H1 (cell line): Measurements from ENCODE around the gene KCTD11. TPM values are rescaled to one million over a fixed set of nuclear protein-coding genes. Genes with fewer than 3 reads are reported as not detected.

Source experiments
- CTCF ChIA-PET: fragments of 300-600 bp; sonication (Branson Sonifier 250); formaldehyde crosslinking; loops from one replicate; lab custom pipeline; 2021; ENCODE audit not compliant: partially characterized antibody; lab: Charles Lee
- POLR2A ChIA-PET: fragments of 300-600 bp; sonication (Branson Sonifier 250); formaldehyde crosslinking; loops from one replicate; lab custom pipeline; 2021; ENCODE audit warnings: inconsistent platforms; ENCODE audit not compliant: partially characterized antibody; lab: Charles Lee
- DNase-seq, 2 experiments: peaks; one replicate each; pipeline versions ENCODE4 v3.0.0 to v3.0.0-alpha.2; 2010 to 2022; ENCODE audit warnings: low spot score in 2 of 2, low read depth in 1 of 2, mixed read lengths in 1 of 2
- FAIRE-seq: peaks from 2 replicates; lab custom pipeline; 2011; peaks lifted over from hg19 to GRCh38; lab: Jason Lieb, UNC
- H2AFZ ChIP-seq: 2 replicates; pipeline ENCODE4 v1.8.1; 2012; ENCODE audit warnings: low read length, inconsistent platforms
- H2AK5ac ChIP-seq: 2 replicates; pipeline ENCODE4 v1.6.1; 2013; ENCODE audit warnings: low read depth, low read length
- H2BK120ac ChIP-seq: replicated peaks from 2 replicates; pipeline ENCODE3; 2013; ENCODE audit warnings: low read depth, low read length, inconsistent platforms
- H2BK12ac ChIP-seq: 2 replicates; pipeline ENCODE4 v1.6.1; 2013; ENCODE audit warnings: low read depth, low read length
- H2BK15ac ChIP-seq: 2 replicates; pipeline ENCODE4 v1.6.1; 2013; ENCODE audit warnings: low read length
- H2BK20ac ChIP-seq: 2 replicates; pipeline ENCODE4 v1.6.1; 2013; ENCODE audit warnings: low read length
- H2BK5ac ChIP-seq: 2 replicates; pipeline ENCODE4 v1.6.1; 2013; ENCODE audit warnings: low read depth, low read length
- H3K14ac ChIP-seq: 2 replicates; pipeline ENCODE4 v1.6.1; 2013; ENCODE audit warnings: inconsistent platforms; ENCODE audit not compliant: insufficient read length
- H3K18ac ChIP-seq: 2 replicates; pipeline ENCODE4 v1.6.1; 2013; ENCODE audit warnings: low read length; ENCODE audit errors: extremely low read depth
- H3K23ac ChIP-seq: 2 replicates; pipeline ENCODE4 v1.6.1; 2013; ENCODE audit warnings: inconsistent platforms; ENCODE audit not compliant: insufficient read length
- H3K23me2 ChIP-seq: 2 replicates; pipeline ENCODE4 v1.6.1; 2013; ENCODE audit warnings: low read depth, low read length
- H3K27ac ChIP-seq: 2 replicates; pipeline ENCODE4 v1.6.1; 2011; ENCODE audit warnings: low read depth, low read length, inconsistent platforms
- H3K27me3 ChIP-seq, 4 experiments: replicated peaks in 1 of 4; 1 replicate in 1 of 4; 2 replicates in 3 of 4; pipeline versions ENCODE4 v1.6.1 to v1.8.1; 2011 to 2013; ENCODE audit warnings: low read length in 3 of 4, mild to moderate bottlenecking in 3 of 4, inconsistent platforms in 2 of 4, mixed read lengths in 2 of 4, moderate library complexity in 1 of 4; ENCODE audit not compliant: control insufficient read depth in 3 of 4, insufficient read depth in 3 of 4; ENCODE audit errors: extremely low read depth in 1 of 4
- H3K36me3 ChIP-seq, 4 experiments: 2 replicates each; pipeline versions ENCODE4 v1.6.1 to v1.8.1; 2011 to 2013; ENCODE audit warnings: mild to moderate bottlenecking in 4 of 4, low read length in 3 of 4, moderate library complexity in 2 of 4, control low read depth in 1 of 4, inconsistent platforms in 1 of 4; ENCODE audit not compliant: insufficient read depth in 4 of 4, control insufficient read depth in 2 of 4
- H3K4ac ChIP-seq: replicated peaks from 2 replicates; pipeline ENCODE3; 2013; ENCODE audit warnings: low read length, low read depth, mixed read lengths, inconsistent platforms; ENCODE audit not compliant: insufficient read length
- H3K4me1 ChIP-seq, 4 experiments: replicated peaks in 1 of 4; 1 replicate in 1 of 4; 2 replicates in 3 of 4; pipeline versions ENCODE4 v1.6.1 to v1.8.1; 2011 to 2013; ENCODE audit warnings: low read length in 3 of 4, inconsistent platforms in 2 of 4, mixed read lengths in 1 of 4; ENCODE audit not compliant: insufficient read depth in 4 of 4, control insufficient read depth in 3 of 4
- H3K4me2 ChIP-seq, 2 experiments: 2 replicates each; pipeline versions ENCODE4 v1.6.1 to v1.8.1; 2011 to 2013; ENCODE audit warnings: low read depth in 2 of 2, low read length in 2 of 2, control low read depth in 1 of 2, inconsistent platforms in 1 of 2, mild to moderate bottlenecking in 1 of 2; ENCODE audit not compliant: insufficient read depth in 1 of 2
- H3K4me3 ChIP-seq, 4 experiments: fragments of 200-600, 300-600 bp in 1 of 4; sonication (generic), shearing (Covaris generic), sonication (Bioruptor Twin) in 1 of 4; 2 replicates each; pipeline versions ENCODE4 v1.5.1 to v1.8.1; 2011 to 2016; ENCODE audit warnings: low read length in 4 of 4, low read depth in 3 of 4, control low read depth in 2 of 4, inconsistent platforms in 2 of 4, mild to moderate bottlenecking in 2 of 4, mixed read lengths in 1 of 4, moderate library complexity in 1 of 4; ENCODE audit not compliant: insufficient read depth in 2 of 4; ENCODE audit errors: extremely low read depth in 1 of 4
- H3K56ac ChIP-seq: replicated peaks from 2 replicates; pipeline ENCODE3; 2013; ENCODE audit warnings: low read depth, mild to moderate bottlenecking, mixed read lengths, low read length, inconsistent platforms; ENCODE audit not compliant: insufficient read length
- H3K79me1 ChIP-seq: 2 replicates; pipeline ENCODE4 v1.6.1; 2013; ENCODE audit warnings: low read depth, low read length, control low read depth
- H3K79me2 ChIP-seq, 2 experiments: 2 replicates each; pipeline versions ENCODE4 v1.6.1 to v1.8.1; 2012 to 2013; ENCODE audit warnings: low read length in 2 of 2, mild to moderate bottlenecking in 2 of 2, inconsistent platforms in 1 of 2; ENCODE audit not compliant: insufficient read depth in 2 of 2, control insufficient read depth in 1 of 2
- H3K9ac ChIP-seq, 4 experiments: replicated peaks in 1 of 4; 1 replicate in 1 of 4; 2 replicates in 3 of 4; pipeline versions ENCODE4 v1.6.1 to v1.8.1; 2011 to 2013; ENCODE audit warnings: low read depth in 3 of 4, low read length in 3 of 4, control low read depth in 2 of 4, mild to moderate bottlenecking in 2 of 4, moderate library complexity in 2 of 4, inconsistent platforms in 1 of 4; ENCODE audit errors: extremely low read depth in 1 of 4
- H3K9me3 ChIP-seq, 2 experiments: 2 replicates each; pipeline versions ENCODE4 v1.6.1 to v1.8.1; 2012 to 2013; ENCODE audit warnings: mild to moderate bottlenecking in 2 of 2, moderate library complexity in 2 of 2, control low read depth in 1 of 2, inconsistent platforms in 1 of 2, low read depth in 1 of 2, low read length in 1 of 2, mixed read lengths in 1 of 2; ENCODE audit not compliant: insufficient read depth in 2 of 2
- H4K20me1 ChIP-seq, 2 experiments: replicated peaks in 1 of 2; 2 replicates each; pipeline versions ENCODE3 to v1.8.1; 2011 to 2013; ENCODE audit warnings: inconsistent platforms in 2 of 2, low read length in 2 of 2, mild to moderate bottlenecking in 1 of 2; ENCODE audit not compliant: insufficient read depth in 2 of 2, control insufficient read depth in 1 of 2
- H4K5ac ChIP-seq: 2 replicates; pipeline ENCODE4 v1.6.1; 2013; ENCODE audit warnings: low read length, low read depth, mixed read lengths, inconsistent platforms; ENCODE audit not compliant: insufficient read length
- H4K8ac ChIP-seq: 2 replicates; pipeline ENCODE4 v1.8.0; 2013; ENCODE audit warnings: mild to moderate bottlenecking, moderate library complexity, low read length, inconsistent platforms; ENCODE audit not compliant: insufficient read depth; ENCODE audit errors: extremely low read depth
- H4K91ac ChIP-seq: replicated peaks from 2 replicates; pipeline ENCODE3; 2013; ENCODE audit warnings: low read length, mixed read lengths, inconsistent platforms; ENCODE audit not compliant: insufficient read length
- CEBPB ChIP-seq: IDR thresholded peaks from 2 replicates; pipeline ENCODE4 v1.6.1; 2012; ENCODE audit warnings: low read depth, low read length
- GABPA ChIP-seq: IDR thresholded peaks from 2 replicates; pipeline ENCODE4 v1.6.1; 2011; ENCODE audit warnings: mild to moderate bottlenecking, low read length, moderate library complexity, borderline replicate concordance; ENCODE audit not compliant: insufficient read depth
- PHF8 ChIP-seq: fragments of 200-600 bp; sonication (generic); conservative IDR thresholded peaks from 2 replicates; pipeline ENCODE4 v1.7.1; 2012; ENCODE audit warnings: low read depth, mild to moderate bottlenecking, inconsistent platforms, low read length, moderate library complexity
- TEAD4 ChIP-seq: IDR thresholded peaks from 2 replicates; pipeline ENCODE4 v1.6.1; 2012; ENCODE audit warnings: low read depth, low read length, inconsistent platforms, mixed read lengths
- YY1 ChIP-seq: IDR thresholded peaks from 2 replicates; pipeline ENCODE4 v1.6.1; 2011; ENCODE audit warnings: low read depth, mild to moderate bottlenecking, low read length
- WGBS, 2 experiments: shearing (Covaris generic) in 1 of 2; methylation state at CpG; one replicate each; pipeline versions ENCODE4 v1.1.6 to v1.1.7; 2013 to 2015; ENCODE audit warnings: low lambda C conversion rate in 2 of 2, mixed read lengths in 2 of 2, inconsistent platforms in 1 of 2, low coverage in 1 of 2, missing lambda C conversion rate in 1 of 2; ENCODE audit not compliant: insufficient replicate concordance in 2 of 2, insufficient coverage in 1 of 2, insufficient read length in 1 of 2; ENCODE audit errors: extremely low coverage in 1 of 2, missing lambda C conversion rate in 1 of 2; 5-methylcytosine and 5-hydroxymethylcytosine counted together
- polyA plus RNA-seq, 7 experiments: library from polyadenylated mRNA; depleted of rRNA in 3 of 7; stranded (reverse) in 5 of 7; unstranded in 2 of 7; fragments of >200 nt in 5 of 7; fragments of 200-250 nt in 2 of 7; gene quantifications; 1 replicate in 5 of 7; 2 replicates in 1 of 7; 4 replicates in 1 of 7; pipeline versions ENCODE4 v1.2.1 to v1.2.3, GENCODE V29; 2011 to 2013; ENCODE audit warnings: missing spikeins in 2 of 7, mixed read lengths in 2 of 7
- total RNA-seq: library from RNA; stranded (reverse); fragmentation: NEBNext Ultra II Directional; extraction: Animal tissue kit (Norgen Biotek cat#: 25700); gene quantifications from 2 replicates; pipeline ENCODE4 v1.2.1, GENCODE V29; 2021
- TF ChIP-seq, protein P1 (sequence below): IDR thresholded peaks from 2 replicates; pipeline ENCODE4 v1.6.1; 2011; ENCODE audit warnings: low read depth, mild to moderate bottlenecking, low read length; ENCODE audit not compliant: insufficient read depth
- TF ChIP-seq, protein P2 (sequence below), 3 experiments: IDR thresholded peaks; 1 replicate in 2 of 3; 2 replicates in 1 of 3; pipeline versions ENCODE4 v1.5.1 to v1.6.1; 2011; ENCODE audit warnings: low read length in 3 of 3, mild to moderate bottlenecking in 3 of 3, inconsistent platforms in 2 of 3, low read depth in 1 of 3, moderate library complexity in 1 of 3; ENCODE audit not compliant: insufficient read depth in 1 of 3; ENCODE audit errors: control extremely low read depth in 1 of 3

Gene KCTD11
- total and polyA plus RNA-seq, 2 of the 8 experiments (the other 6 are each of a cell fraction or from before 2014, with no cell fraction given): 8.6 to 9.2 TPM

DNA sequence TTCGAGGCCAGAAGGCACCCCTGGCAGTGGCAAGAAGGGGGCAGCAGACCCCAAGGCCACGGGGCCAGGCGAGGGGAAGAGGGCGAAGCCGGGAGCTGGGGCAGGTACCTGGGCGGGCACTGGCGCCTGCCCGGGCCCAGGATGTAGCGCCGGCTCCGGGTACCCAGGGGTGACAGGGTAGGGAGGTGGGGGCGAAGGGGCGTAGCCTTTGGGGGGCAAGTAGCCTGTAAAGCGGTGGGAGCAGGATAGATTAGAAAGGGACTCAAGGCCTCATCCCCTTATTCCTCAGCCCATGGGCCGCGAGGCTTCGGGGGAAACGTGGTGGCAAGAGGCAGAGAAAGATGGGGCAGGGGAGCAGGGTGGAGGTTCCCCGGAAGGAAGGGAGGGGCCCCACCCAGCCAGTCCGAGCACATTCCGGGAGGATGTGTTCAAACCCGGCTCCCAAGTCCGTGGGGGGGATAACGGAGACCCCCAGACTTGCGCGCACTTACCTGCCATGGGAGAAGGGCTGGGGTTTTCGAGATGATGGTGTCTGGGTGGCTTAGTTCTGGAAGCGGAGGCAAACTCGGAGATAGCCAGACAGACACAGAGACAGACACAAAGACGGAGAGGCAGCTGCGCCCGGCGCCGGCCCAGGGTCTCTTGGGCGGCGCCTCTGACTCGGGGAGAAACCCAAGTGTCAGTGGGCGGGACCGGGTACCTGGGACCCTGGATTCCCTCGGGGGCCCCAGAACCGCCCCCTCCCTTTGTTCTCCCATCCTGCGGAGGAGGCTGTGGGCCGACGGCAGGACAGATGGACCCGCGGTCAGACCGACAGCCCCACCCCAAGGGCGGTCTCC, 41.9 kb downstream of the KCTD11 start:
- Histone ChIP-seq H2BK120ac (no peak overlapping the region), H2BK15ac (no peak overlapping the region), H3K14ac (no peak overlapping the region), H2AK5ac (no peak overlapping the region), H3K4me1 (peaks cover 0 to 9% (median 3%) of the 10 kb centered on the region in 4 experiments; a peak in 6 of 7 replicates), H3K18ac (peak overlapping the region; percentile 90), H3K56ac (peak overlapping the region; percentile 40), H4K20me1 (peaks cover under 1 to 8% of the 10 kb centered on the region in 2 experiments), H3K79me2 (no peaks in the 10 kb centered on the region), H2BK12ac (no peak overlapping the region), H3K4me2 (peak overlapping the region; percentile 91 to 95), H3K9ac (peak overlapping the region in 2 of 4 experiments; percentile 5 to 26; a peak in 1 of 7 replicates), H3K9me3 (no peaks in the 10 kb centered on the region), H3K27me3 (no peaks in the 10 kb centered on the region), H3K79me1 (no peaks in the 10 kb centered on the region; the same call in 1 of the 2 replicates), H3K23me2 (peaks cover 14% of the 10 kb centered on the region; the same call in 1 of the 2 replicates), H3K23ac (no peak overlapping the region), H4K8ac (no peak overlapping the region; the same call in 1 of the 2 replicates), H3K36me3 (peaks cover 0 to 24% (median 10%) of the 10 kb centered on the region in 4 experiments; a peak in 5 of 8 replicates), H2BK20ac (no peak overlapping the region), H3K4me3 (peak overlapping the region; percentile 69 to 83 (median 72)), H2BK5ac (peak overlapping the region; percentile 75; the same call in 1 of the 2 replicates), H4K91ac (no peak overlapping the region), H4K5ac (peak overlapping the region; percentile 67), H3K27ac (no peak overlapping the region), H2AFZ (no peak overlapping the region; the same call in 1 of the 2 replicates), H3K4ac (no peak overlapping the region)
- DNase-seq: peak in 1 of 2 experiments; percentile 78
- CTCF ChIA-PET: interaction anchor here (0.6 to 2.6 kb wide), 12 partner anchors 10 to 196 kb away, joined by 3 to 9 read pairs (median 4); partner anchors contain the start of genes KCTD11, SOX15 and SPEM1
- POLR2A ChIA-PET: interaction anchor here (0.9 to 4.9 kb wide), 9 partner anchors 9 to 159 kb away, joined by 3 to 29 read pairs (median 4); partner anchors contain the start of genes TMEM256 and TNK1
- no peak for FAIRE-seq
- WGBS, 2 experiments: 3% methylated on average over 32 of the region's 48 CpGs; no CpG with 5 or more reads in 1 of the 2 experiments
- TF ChIP-seq TEAD4: peak; percentile 61
- TF ChIP-seq YY1: no peak
- TF ChIP-seq, protein P1, sequence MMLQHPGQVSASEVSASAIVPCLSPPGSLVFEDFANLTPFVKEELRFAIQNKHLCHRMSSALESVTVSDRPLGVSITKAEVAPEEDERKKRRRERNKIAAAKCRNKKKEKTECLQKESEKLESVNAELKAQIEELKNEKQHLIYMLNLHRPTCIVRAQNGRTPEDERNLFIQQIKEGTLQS: no peak
- TF ChIP-seq GABPA: no peak
- no peak for TF ChIP-seq CEBPB
- TF ChIP-seq, protein P2, sequence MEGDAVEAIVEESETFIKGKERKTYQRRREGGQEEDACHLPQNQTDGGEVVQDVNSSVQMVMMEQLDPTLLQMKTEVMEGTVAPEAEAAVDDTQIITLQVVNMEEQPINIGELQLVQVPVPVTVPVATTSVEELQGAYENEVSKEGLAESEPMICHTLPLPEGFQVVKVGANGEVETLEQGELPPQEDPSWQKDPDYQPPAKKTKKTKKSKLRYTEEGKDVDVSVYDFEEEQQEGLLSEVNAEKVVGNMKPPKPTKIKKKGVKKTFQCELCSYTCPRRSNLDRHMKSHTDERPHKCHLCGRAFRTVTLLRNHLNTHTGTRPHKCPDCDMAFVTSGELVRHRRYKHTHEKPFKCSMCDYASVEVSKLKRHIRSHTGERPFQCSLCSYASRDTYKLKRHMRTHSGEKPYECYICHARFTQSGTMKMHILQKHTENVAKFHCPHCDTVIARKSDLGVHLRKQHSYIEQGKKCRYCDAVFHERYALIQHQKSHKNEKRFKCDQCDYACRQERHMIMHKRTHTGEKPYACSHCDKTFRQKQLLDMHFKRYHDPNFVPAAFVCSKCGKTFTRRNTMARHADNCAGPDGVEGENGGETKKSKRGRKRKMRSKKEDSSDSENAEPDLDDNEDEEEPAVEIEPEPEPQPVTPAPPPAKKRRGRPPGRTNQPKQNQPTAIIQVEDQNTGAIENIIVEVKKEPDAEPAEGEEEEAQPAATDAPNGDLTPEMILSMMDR (IDR thresholded peaks at IDR 0.05; ENCODE audit: control extremely low read depth in 1 of 3, insufficient read depth in 1 of 3, low read depth in 1 of 3, low read length in 3 of 3): peak; percentile 66 to 69 (median 68)
- 0 out of 2 replicates have a peak, but pooled peaks have one; percentile 4 for TF ChIP-seq PHF8
